NB4 (cell line): ENCODE data around the gene BCAS3.

Experiments used
- DNase-seq: peaks from one replicate; pipeline ENCODE4 v3.0.0; 2010; ENCODE audit warnings: low read depth
- H3K4me3 ChIP-seq: one replicate; pipeline ENCODE4 v1.5.1; 2011; ENCODE audit warnings: mild to moderate bottlenecking, low read depth, low read length, moderate library complexity
- MYC ChIP-seq: IDR thresholded peaks from 2 replicates; pipeline ENCODE4 v1.6.1; 2011; ENCODE audit warnings: low read depth, low read length
- POLR2A ChIP-seq: IDR thresholded peaks from 2 replicates; pipeline ENCODE4 v1.6.1; 2011; ENCODE audit warnings: mild to moderate bottlenecking; ENCODE audit not compliant: insufficient read length; ENCODE audit errors: extremely low read depth
- TF ChIP-seq, protein P1 (sequence below): IDR thresholded peaks from 2 replicates; pipeline ENCODE4 v1.6.1; 2011; ENCODE audit warnings: low read depth, low read length
- TF ChIP-seq, protein P2 (sequence below): IDR thresholded peaks from one replicate; pipeline ENCODE4 v1.5.1; 2012; ENCODE audit warnings: low read depth, low read length

Gene BCAS3

DNA sequence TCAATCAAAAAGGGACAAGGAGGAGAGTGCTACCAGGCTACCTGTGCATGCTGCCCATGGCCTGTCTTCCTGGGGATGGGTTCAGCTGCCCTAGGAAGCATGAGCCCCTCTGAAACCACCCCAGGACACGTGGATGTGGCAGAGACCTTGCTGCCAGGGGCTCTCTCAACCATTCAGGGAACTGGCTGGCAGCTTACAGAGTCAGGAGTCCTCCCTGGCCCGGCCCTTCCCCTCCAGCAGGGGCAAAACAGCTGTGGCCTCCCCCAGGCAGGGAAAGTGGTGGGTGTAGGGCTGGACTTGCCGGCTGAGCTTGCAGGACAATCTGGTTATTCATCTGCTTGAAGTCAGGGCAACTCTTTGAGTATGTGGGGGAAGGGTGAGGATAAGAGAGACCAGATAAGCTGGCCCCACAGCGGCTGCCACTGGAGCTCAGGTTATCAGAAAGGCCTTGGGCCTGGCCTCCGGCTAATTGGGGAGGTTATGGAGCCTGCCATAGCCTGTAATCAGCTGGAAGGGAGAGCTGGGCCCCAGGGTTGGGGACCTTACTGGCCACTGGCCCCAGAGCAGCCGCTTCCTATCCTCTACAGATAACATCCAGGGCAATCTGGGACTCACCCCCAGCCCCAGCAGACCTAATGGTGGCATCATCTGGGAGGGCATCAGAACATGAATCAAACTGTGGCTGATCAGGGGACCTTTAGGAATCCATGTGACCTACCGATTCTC is 716.4 kb downstream of the BCAS3 start:
- TF ChIP-seq MYC (no peak), POLR2A (no peak)
- no peak overlapping the region for H3K4me3 ChIP-seq
- no peak for DNase-seq

DNA sequence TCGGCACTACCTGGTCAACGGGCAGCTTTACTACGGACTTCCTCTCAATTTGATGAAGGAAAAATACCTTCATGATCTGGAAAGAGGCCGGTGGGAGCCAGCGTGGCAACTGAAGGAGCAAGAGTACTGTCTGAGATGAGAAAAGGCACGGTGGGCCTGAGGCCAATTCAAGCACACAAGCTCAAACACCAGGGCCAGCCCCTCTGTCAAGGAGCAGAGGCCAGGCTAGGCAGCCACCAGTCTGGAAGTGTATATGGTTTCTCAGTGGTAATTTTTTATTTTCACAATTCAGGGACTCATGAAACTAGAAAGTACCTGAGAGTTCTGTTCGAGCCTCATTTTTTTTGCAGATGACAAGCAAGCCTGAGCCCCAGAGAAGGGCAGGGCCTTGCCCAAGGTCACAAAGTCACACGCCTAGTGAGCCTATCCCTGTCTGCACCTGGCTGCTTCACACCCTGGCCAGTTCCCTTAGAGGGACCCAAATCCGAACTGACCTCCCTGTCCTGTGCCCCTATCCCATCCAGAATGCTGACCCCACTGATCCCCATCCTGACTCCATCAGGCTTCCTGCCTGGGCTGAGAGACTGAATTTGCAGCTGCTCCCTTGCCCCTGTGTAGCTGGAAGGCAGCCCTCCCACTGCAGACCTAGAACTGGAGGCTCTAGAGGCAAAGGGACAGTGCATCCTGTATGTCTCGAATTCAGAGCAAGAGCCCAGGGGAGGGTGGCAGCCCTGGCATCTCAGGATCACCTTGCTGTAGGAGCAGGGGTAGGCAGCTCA is 717.2 kb downstream of the BCAS3 start:
- H3K4me3 ChIP-seq, result no peak overlapping the region
- TF ChIP-seq, protein P1, sequence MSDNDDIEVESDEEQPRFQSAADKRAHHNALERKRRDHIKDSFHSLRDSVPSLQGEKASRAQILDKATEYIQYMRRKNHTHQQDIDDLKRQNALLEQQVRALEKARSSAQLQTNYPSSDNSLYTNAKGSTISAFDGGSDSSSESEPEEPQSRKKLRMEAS, result no peak
- TF ChIP-seq POLR2A, result no peak
- no peak for TF ChIP-seq MYC
- TF ChIP-seq, protein P2, sequence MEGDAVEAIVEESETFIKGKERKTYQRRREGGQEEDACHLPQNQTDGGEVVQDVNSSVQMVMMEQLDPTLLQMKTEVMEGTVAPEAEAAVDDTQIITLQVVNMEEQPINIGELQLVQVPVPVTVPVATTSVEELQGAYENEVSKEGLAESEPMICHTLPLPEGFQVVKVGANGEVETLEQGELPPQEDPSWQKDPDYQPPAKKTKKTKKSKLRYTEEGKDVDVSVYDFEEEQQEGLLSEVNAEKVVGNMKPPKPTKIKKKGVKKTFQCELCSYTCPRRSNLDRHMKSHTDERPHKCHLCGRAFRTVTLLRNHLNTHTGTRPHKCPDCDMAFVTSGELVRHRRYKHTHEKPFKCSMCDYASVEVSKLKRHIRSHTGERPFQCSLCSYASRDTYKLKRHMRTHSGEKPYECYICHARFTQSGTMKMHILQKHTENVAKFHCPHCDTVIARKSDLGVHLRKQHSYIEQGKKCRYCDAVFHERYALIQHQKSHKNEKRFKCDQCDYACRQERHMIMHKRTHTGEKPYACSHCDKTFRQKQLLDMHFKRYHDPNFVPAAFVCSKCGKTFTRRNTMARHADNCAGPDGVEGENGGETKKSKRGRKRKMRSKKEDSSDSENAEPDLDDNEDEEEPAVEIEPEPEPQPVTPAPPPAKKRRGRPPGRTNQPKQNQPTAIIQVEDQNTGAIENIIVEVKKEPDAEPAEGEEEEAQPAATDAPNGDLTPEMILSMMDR, result no peak
- no peak for DNase-seq

DNA sequence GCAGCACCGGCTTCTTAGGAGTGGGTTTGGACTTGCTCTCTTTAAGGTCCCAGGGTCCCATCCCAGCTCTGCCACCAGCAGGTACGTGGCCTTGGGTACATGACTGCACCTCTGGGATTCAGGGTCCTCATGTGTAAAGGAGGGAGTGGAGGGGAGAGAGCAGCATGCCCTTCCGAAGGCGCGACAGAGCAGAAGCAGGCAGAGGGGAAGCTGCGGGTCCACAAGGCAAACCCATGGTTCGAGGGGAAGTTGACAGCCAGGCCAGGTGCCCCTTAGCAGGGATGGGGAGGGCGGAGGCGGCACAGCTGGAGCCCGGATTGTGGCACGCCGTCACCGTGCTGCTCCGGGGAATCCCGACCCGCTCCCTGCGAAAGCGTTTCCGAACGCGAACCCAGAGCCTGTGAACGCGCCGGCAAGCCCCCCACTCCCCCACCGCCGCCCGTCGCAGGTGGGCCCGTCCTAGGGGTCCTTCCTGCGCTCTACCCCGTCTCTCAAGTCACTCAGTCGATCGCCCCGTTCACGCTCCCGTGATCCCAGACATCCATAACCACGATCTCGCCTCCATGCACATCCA is 717.8 kb downstream of the BCAS3 start:
- DNase-seq, result no peak
- TF ChIP-seq, protein P1, result no peak
- TF ChIP-seq POLR2A (no peak), MYC (no peak)
- TF ChIP-seq, protein P2, result no peak
- no peak overlapping the region for H3K4me3 ChIP-seq

DNA sequence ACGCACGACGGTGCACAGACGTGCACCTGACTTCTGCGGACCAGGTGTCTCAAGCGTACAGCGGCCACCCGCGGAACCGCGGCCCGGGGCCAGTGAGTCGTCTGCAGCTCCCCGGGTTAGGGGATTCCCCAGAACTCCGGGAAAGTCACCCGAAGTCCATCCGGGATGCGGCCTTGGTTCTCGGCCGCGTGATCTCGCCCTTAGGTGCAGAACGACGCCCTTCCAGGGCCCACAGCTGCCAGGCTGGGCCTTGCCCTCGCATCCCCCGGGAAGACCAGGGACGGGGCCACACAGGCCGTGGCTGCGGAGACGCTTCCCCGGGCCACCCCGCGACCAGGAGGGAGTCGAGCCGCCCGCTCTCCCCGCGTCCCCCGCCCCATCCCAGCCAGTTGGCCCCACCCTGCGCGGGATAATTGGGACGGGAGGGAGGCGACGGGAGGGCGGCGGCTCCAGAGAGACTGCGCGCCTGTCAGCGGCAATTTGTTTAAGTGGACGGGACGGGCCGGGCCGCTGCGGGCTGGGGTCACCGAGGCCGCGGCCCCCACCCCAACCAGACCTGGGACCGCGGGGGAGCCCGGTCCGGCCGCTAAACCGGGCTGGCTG is 718.4 kb downstream of the BCAS3 start:
- no peak for DNase-seq
- TF ChIP-seq POLR2A, result no peak
- H3K4me3 ChIP-seq, result no peak overlapping the region

DNA sequence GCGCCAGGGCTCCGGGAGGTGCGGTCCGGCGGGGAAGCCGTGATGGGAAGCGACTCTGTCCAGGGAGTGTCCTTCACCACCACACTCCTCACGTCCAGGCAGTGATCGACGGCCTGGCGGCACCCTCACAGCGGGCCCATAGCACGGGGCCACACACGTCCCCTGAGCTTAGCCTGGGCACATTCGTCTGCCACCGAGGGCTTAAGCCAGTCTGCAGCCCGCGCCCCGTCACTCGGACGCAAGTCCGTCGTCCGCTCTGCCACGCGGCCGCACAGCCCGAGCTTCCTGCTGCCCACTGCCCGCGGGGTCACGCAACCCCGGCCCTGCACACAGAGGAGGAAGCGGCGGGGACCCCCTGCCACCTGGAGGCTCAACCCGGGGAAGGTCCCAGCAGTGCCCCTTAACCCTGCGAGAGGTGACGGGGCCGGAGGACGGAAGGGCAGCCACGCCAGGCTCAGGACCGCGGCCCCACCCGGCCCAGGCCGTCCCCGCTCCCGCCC is 719.0 kb downstream of the BCAS3 start:
- no peak overlapping the region for H3K4me3 ChIP-seq
- DNase-seq, result no peak
- TF ChIP-seq, protein P1, result no peak
- TF ChIP-seq POLR2A (no peak), MYC (no peak)
- TF ChIP-seq, protein P2, result no peak

DNA sequence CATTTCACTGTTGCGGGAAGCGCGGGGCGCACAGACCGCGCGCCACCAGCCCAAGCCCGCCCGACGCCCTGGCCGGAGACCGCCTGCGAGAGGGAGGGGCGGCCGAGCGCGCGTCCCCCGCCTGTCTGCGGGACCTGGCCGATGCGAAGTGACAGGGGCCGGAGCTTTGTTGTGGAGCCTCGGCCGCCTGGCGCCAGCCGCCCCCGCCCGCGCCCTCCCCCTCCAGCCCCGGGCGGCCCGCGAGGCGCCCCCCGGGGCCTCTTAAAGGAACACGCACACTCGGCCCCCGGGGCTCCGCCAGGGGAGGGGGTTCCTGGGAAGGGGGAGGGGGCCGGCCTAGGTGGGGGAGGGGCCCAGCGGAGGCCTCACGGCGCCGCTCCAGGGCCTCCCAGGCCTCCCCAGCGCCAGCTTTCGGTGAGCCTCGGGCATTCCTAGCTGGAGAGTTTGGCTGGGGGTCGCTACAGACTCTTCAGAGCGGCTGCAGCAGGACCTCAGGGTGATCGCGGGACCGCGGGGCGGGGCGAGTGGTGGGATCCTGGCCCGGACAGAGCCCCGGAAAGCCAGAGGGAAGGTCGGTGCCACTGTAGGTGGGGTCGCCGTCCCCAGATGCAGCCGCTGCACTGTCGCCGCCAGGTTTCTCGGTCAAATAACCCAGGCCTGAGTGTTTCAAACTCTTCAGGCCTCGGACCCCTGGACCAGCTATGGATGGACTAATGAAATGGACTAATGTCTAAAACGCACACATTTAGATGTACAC is 719.6 kb downstream of the BCAS3 start:
- no peak for TF ChIP-seq POLR2A
- TF ChIP-seq, protein P2, result no peak
- no peak for TF ChIP-seq MYC
- TF ChIP-seq, protein P1, result no peak
- DNase-seq, result no peak
- no peak overlapping the region for H3K4me3 ChIP-seq
